GM18858 (cell line): Measurements from ENCODE around the gene SPOCK3.
A peak's percentile ranks its signal among the peaks of the same experiment; 100 is the strongest.
"Not testable (repeated sequence)": the region's sequence is repeated elsewhere in the genome, so short reads cannot be mapped to it uniquely, and the experiment has no call there.

Experiments
- ATAC-seq: cut with Tn5 transposase; IDR thresholded peaks from one replicate; pipeline ENCODE4 v1.9.1; 2021; ENCODE audit not compliant: unreplicated experiment

SPOCK3 gene

GRCh38 chr4:166827629-166828028 is 406.7 kb downstream of the SPOCK3 start:
- ATAC-seq, result no peak

GRCh38 chr4:166827167-166827566 is 407.1 kb downstream of the SPOCK3 start:
- no peak for ATAC-seq

- no peak for ATAC-seq
These were observed 410.4 kb downstream of the SPOCK3 start for GRCh38 chr4:166823848-166824247.

GRCh38 chr4:166823126-166823525 is 411.2 kb downstream of the SPOCK3 start:
- ATAC-seq, result no peak

GRCh38 chr4:166822386-166822785 is 411.9 kb downstream of the SPOCK3 start:
- no peak for ATAC-seq

- ATAC-seq, result no peak
These were observed 417.4 kb downstream of the SPOCK3 start for GRCh38 chr4:166816890-166817289.

- no peak for ATAC-seq
These were observed 425.9 kb downstream of the SPOCK3 start for GRCh38 chr4:166808380-166808779.

GRCh38 chr4:166802346-166802745 is 431.9 kb downstream of the SPOCK3 start:
- no peak for ATAC-seq

- ATAC-seq, result no peak
These were observed 436.2 kb downstream of the SPOCK3 start for GRCh38 chr4:166798126-166798525.

- peak; percentile 48 for ATAC-seq
These were observed 456.5 kb downstream of the SPOCK3 start for GRCh38 chr4:166777760-166778159.

GRCh38 chr4:166763018-166763417 is 471.3 kb downstream of the SPOCK3 start:
- ATAC-seq, result no peak

- ATAC-seq, result no peak
These were observed 492.6 kb downstream of the SPOCK3 start for GRCh38 chr4:166741742-166742141.

- ATAC-seq, result not testable (repeated sequence)
These were observed 495.1 kb downstream of the SPOCK3 start for GRCh38 chr4:166739215-166739614.

- ATAC-seq, result no peak
These were observed 496.9 kb downstream of the SPOCK3 start for GRCh38 chr4:166737430-166737829.

- no peak for ATAC-seq
These were observed 498.7 kb downstream of the SPOCK3 start for GRCh38 chr4:166735553-166735952.

- no peak for ATAC-seq
These were observed 499.5 kb downstream of the SPOCK3 start for GRCh38 chr4:166734797-166735196.

- no peak for ATAC-seq
These were observed 500.6 kb downstream of the SPOCK3 start for GRCh38 chr4:166733686-166734085.

- ATAC-seq, result no peak
These were observed 507.5 kb downstream of the SPOCK3 start for GRCh38 chr4:166726832-166727231.

- ATAC-seq, result no peak
These were observed 509.9 kb downstream of the SPOCK3 start for GRCh38 chr4:166724369-166724768.

- ATAC-seq, result no peak
These were observed 510.7 kb downstream of the SPOCK3 start for GRCh38 chr4:166723532-166724140.

GRCh38 chr4:166715748-166716713 is 518.3 kb downstream of the SPOCK3 start:
- ATAC-seq, result not testable (repeated sequence)

- no peak for ATAC-seq
These were observed 533.7 kb downstream of the SPOCK3 start for GRCh38 chr4:166700592-166700991.
